K562 (cell line): ENCODE results near the gene SEC14L3. TPM values are rescaled to one million over a fixed set of nuclear protein-coding genes. Genes with fewer than 3 reads are reported as not detected.

ENCODE experiments used
- ATAC-seq: fragments of 200-7000 bp; cut with Tn5 transposase; 3 replicates; pipeline ENCODE4 v1.9.1; 2020; ENCODE audit warnings: moderate library complexity
- BruUV-seq: library from RNA; stranded (reverse); fragments of 400-500 nt; replicated peaks from 2 replicates; lab custom pipeline; 2021; lab: Mats Ljungman, UMichigan
- CTCF ChIA-PET: fragments of 300-600 bp; formaldehyde crosslinking; extraction: SDS; loops from one replicate; lab custom pipeline; 2021; ENCODE audit warnings: low intra/inter-chr PET ratio; lab: Yijun Ruan, JAX
- POLR2A ChIA-PET: fragments of 300-600, 350-650 bp; sonication (Branson Sonifier 250); formaldehyde crosslinking; extraction: SDS; loops from one replicate; lab custom pipeline; 2021; ENCODE audit warnings: antibody characterized with exemption, inconsistent platforms; lab: Yijun Ruan, JAX
- DNase-seq, 4 experiments: peaks; one replicate each; pipeline versions ENCODE4 v3.0.0 to v3.0.0-alpha.2; 2011 to 2018; ENCODE audit warnings: low spot score in 3 of 4, mixed read lengths in 3 of 4; ENCODE audit errors: extremely low read depth in 1 of 4
- FAIRE-seq: peaks from 2 replicates; lab custom pipeline; 2011; peaks lifted over from hg19 to GRCh38; lab: Jason Lieb, UNC
- H2AFZ ChIP-seq: 2 replicates; pipeline ENCODE4 v1.6.0; 2011; ENCODE audit warnings: low read depth, low read length, control low read depth, inconsistent platforms
- H3K27ac ChIP-seq: fragments of 200-600 bp; 3 replicates; pipeline ENCODE4 v1.8.0; 2011; ENCODE audit warnings: low read depth, mild to moderate bottlenecking, control low read depth, inconsistent platforms, low read length, moderate library complexity, mixed read lengths; ENCODE audit errors: extremely low read depth
- H3K27me3 ChIP-seq, 2 experiments: fragments of 300-600 bp in 1 of 2; 2 replicates in 1 of 2; 3 replicates in 1 of 2; pipeline versions ENCODE4 v1.6.0 to v1.8.0; 2011; ENCODE audit warnings: inconsistent platforms in 2 of 2, low read length in 2 of 2, mild to moderate bottlenecking in 1 of 2, mixed read lengths in 1 of 2, moderate library complexity in 1 of 2; ENCODE audit not compliant: control insufficient read depth in 2 of 2, insufficient read depth in 2 of 2
- H3K36me3 ChIP-seq: fragments of 300-600 bp; 3 replicates; pipeline ENCODE4 v1.8.0; 2011; ENCODE audit warnings: mild to moderate bottlenecking, low read length, inconsistent platforms; ENCODE audit not compliant: control insufficient read depth, insufficient read depth
- H3K4me1 ChIP-seq, 2 experiments: fragments of 200-600 bp in 1 of 2; replicated peaks in 1 of 2; 2 replicates in 1 of 2; 3 replicates in 1 of 2; pipeline versions ENCODE4 v1.5.1 to v1.8.0; 2011; ENCODE audit warnings: inconsistent platforms in 2 of 2, low read length in 2 of 2, mild to moderate bottlenecking in 1 of 2, mixed read lengths in 1 of 2, moderate library complexity in 1 of 2; ENCODE audit not compliant: control insufficient read depth in 2 of 2, insufficient read depth in 2 of 2
- H3K4me2 ChIP-seq: 2 replicates; pipeline ENCODE4 v1.6.1; 2011; ENCODE audit warnings: low read length, control low read depth, inconsistent platforms, mixed read lengths; ENCODE audit not compliant: insufficient read depth
- H3K4me3 ChIP-seq: fragments of 200-600 bp; sonication (generic), shearing (Covaris generic); 2 replicates; pipeline ENCODE4 v1.5.1; 2016; ENCODE audit warnings: control low read depth, inconsistent platforms
- H3K79me2 ChIP-seq: fragments of 200-600 bp; 3 replicates; pipeline ENCODE4 v1.8.0; 2011; ENCODE audit warnings: low read length, inconsistent platforms; ENCODE audit not compliant: control insufficient read depth, insufficient read depth
- H3K9ac ChIP-seq, 2 experiments: 2 replicates each; pipeline versions ENCODE4 v1.6.0 to v1.6.1; 2011; ENCODE audit warnings: low read depth in 2 of 2, low read length in 2 of 2, control low read depth in 1 of 2, inconsistent platforms in 1 of 2, mild to moderate bottlenecking in 1 of 2, mixed read lengths in 1 of 2; ENCODE audit not compliant: insufficient read depth in 1 of 2
- H3K9me1 ChIP-seq: one replicate; pipeline ENCODE4 v1.6.0; 2011; ENCODE audit warnings: inconsistent platforms, mild to moderate bottlenecking, low read length, moderate library complexity; ENCODE audit not compliant: control insufficient read depth, insufficient read depth
- H3K9me3 ChIP-seq: replicated peaks from 2 replicates; pipeline ENCODE4 v1.5.1; 2011; ENCODE audit warnings: low read depth, low read length, inconsistent platforms; ENCODE audit not compliant: control insufficient read depth, insufficient read depth
- H4K20me1 ChIP-seq: replicated peaks from 2 replicates; pipeline ENCODE4 v1.6.1; 2011; ENCODE audit warnings: low read length, inconsistent platforms, mixed read lengths; ENCODE audit not compliant: control insufficient read depth, insufficient read depth
- CHD4 ChIP-seq: fragments of 200-600 bp; sonication (generic); IDR thresholded peaks from 3 replicates; pipeline ENCODE4 v1.6.1; 2012; ENCODE audit warnings: low read depth, mild to moderate bottlenecking, mixed read lengths, low read length, inconsistent platforms; ENCODE audit not compliant: insufficient read depth, insufficient replicate concordance, poor library complexity, severe bottlenecking
- CUX1 ChIP-seq: fragments of 200-800 bp; sonication (Bioruptor generic); IDR thresholded peaks from 2 replicates; pipeline ENCODE4 v1.6.1; 2016; ENCODE audit warnings: missing genetic modification characterization, missing compliant biosample characterization
- NFIX ChIP-seq: fragments of 250-450 bp; sonication (Bioruptor Pico); IDR thresholded peaks from 2 replicates; pipeline ENCODE4 v1.4.0; 2020; ENCODE audit warnings: low read depth, mild to moderate bottlenecking, moderate library complexity
- RBM25 ChIP-seq: fragments of 200-400 bp; formaldehyde crosslinking; IDR thresholded peaks from 2 replicates; pipeline ENCODE4 v1.6.1; 2018; ENCODE audit warnings: low read length, low read depth, moderate library complexity; ENCODE audit not compliant: severe bottlenecking
- STAT5A ChIP-seq: IDR thresholded peaks from 2 replicates; pipeline ENCODE4 v1.6.1; 2012; ENCODE audit warnings: low read length, inconsistent platforms, borderline replicate concordance
- THRAP3 ChIP-seq: fragments of 450-650 bp; IDR thresholded peaks from 2 replicates; pipeline ENCODE4 v1.6.1; 2016; ENCODE audit warnings: mild to moderate bottlenecking, inconsistent platforms, borderline replicate concordance
- ZNF175 ChIP-seq: fragments of 200-800 bp; sonication (Bioruptor generic); IDR thresholded peaks from 2 replicates; pipeline ENCODE4 v1.6.1; 2016; ENCODE audit warnings: low read depth, mild to moderate bottlenecking, missing genetic modification characterization, missing compliant biosample characterization
- ZNF740 ChIP-seq, 3 experiments: fragments of 200-800 bp in 1 of 3; sonication (Bioruptor generic) in 1 of 3; sonication (generic) in 1 of 3; formaldehyde crosslinking in 1 of 3; IDR thresholded peaks; 2 replicates each; pipeline versions ENCODE4 v1.6.1 to v1.8.0; 2016 to 2022; ENCODE audit warnings: mild to moderate bottlenecking in 2 of 3, missing compliant biosample characterization in 2 of 3, missing genetic modification characterization in 2 of 3, missing genetic modification reagents in 1 of 3
- WGBS: fragments of 100-300 bp; shearing (Covaris generic); methylation state at CpG from one replicate; pipeline ENCODE4 v1.1.6; 2016; ENCODE audit warnings: low coverage, mixed read lengths; ENCODE audit not compliant: insufficient coverage; ENCODE audit errors: missing lambda C conversion rate; 5-methylcytosine and 5-hydroxymethylcytosine counted together
- in situ Hi-C: fragments of 300-500 bp; cut with MboI; formaldehyde crosslinking; loops from 4 replicates; pipeline ENCODE4 v1.15.0; 2018; ENCODE audit warnings: inconsistent platforms, mixed read lengths
- intact Hi-C: fragments of 100-400 bp; cut with micrococcal nuclease; formaldehyde crosslinking; loops from 2 replicates; pipeline ENCODE4 v1.14.2; 2022
- polyA plus RNA-seq, 8 experiments: library from polyadenylated mRNA; depleted of rRNA in 4 of 8; stranded (reverse) in 5 of 8; unstranded in 3 of 8; fragments of >200 nt; fragmentation: Nextera tagmentation in 2 of 8; fragmentation: Illumina TruSeq in 1 of 8; extraction: Ambion mirVana in 2 of 8; extraction: Trizol in 1 of 8; gene quantifications; 2 replicates each; pipeline versions ENCODE4 v1.2.1 to v1.2.3, GENCODE V29; 2011 to 2014; ENCODE audit warnings: inconsistent platforms in 1 of 8, missing spikeins in 1 of 8
- total RNA-seq, 7 experiments: library from RNA; depleted of rRNA in 6 of 7; stranded (reverse); fragments of >200 nt in 6 of 7; fragmentation: Illumina TruSeq in 2 of 7; extraction: Trizol in 2 of 7; gene quantifications; 2 replicates each; pipeline versions ENCODE4 v1.2.1 to v1.2.3, GENCODE V29; 2011 to 2021; ENCODE audit warnings: low replicate concordance in 1 of 7
- TF ChIP-seq, protein P1 (sequence below), 2 experiments: fragments of 450-650 bp in 1 of 2; IDR thresholded peaks; 2 replicates each; pipeline ENCODE4 v1.6.1; 2011 to 2017; ENCODE audit warnings: low read depth in 2 of 2, antibody characterized with exemption in 1 of 2, borderline replicate concordance in 1 of 2, low read length in 1 of 2, mild to moderate bottlenecking in 1 of 2, mixed read lengths in 1 of 2; ENCODE audit not compliant: control insufficient read depth in 1 of 2

SEC14L3 gene
- total and polyA plus RNA-seq, 9 of the 15 experiments (the other 6 are each of a cell fraction or from before 2014, with no cell fraction given), result not detected

GRCh38 chr22:30514252-30514651, 42.4 kb upstream of the SEC14L3 start:
- H3K9me1 ChIP-seq, result no peaks in the 10 kb centered on the region
- no peak overlapping the region for H2AFZ ChIP-seq
- TF ChIP-seq NFIX (no peak), RBM25 (no peak), ZNF175 (CRISPR knock-in tag) (no peak), CUX1 (CRISPR knock-in tag) (no peak), STAT5A (no peak), ZNF740 (CRISPR knock-in tag; IDR thresholded peaks at IDR 0.05) (no peak), ZNF740 (tag; IDR thresholded peaks at IDR 0.05) (no peak), CHD4 (no peak), THRAP3 (no peak)
- TF ChIP-seq, protein P1, sequence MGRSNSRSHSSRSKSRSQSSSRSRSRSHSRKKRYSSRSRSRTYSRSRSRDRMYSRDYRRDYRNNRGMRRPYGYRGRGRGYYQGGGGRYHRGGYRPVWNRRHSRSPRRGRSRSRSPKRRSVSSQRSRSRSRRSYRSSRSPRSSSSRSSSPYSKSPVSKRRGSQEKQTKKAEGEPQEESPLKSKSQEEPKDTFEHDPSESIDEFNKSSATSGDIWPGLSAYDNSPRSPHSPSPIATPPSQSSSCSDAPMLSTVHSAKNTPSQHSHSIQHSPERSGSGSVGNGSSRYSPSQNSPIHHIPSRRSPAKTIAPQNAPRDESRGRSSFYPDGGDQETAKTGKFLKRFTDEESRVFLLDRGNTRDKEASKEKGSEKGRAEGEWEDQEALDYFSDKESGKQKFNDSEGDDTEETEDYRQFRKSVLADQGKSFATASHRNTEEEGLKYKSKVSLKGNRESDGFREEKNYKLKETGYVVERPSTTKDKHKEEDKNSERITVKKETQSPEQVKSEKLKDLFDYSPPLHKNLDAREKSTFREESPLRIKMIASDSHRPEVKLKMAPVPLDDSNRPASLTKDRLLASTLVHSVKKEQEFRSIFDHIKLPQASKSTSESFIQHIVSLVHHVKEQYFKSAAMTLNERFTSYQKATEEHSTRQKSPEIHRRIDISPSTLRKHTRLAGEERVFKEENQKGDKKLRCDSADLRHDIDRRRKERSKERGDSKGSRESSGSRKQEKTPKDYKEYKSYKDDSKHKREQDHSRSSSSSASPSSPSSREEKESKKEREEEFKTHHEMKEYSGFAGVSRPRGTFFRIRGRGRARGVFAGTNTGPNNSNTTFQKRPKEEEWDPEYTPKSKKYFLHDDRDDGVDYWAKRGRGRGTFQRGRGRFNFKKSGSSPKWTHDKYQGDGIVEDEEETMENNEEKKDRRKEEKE (IDR thresholded peaks at IDR 0.05; ENCODE audit: borderline replicate concordance in 1 of 2, control insufficient read depth in 1 of 2, low read depth in 2 of 2, low read length in 1 of 2), result no peak

More at GRCh38 chr22:30514252-30514651, 42.4 kb upstream of the SEC14L3 start:
- WGBS, result 39% methylated on average over 2 of the region's 4 CpGs
- POLR2A ChIA-PET, result no interaction called here
- H3K36me3 ChIP-seq, result no peaks in the 10 kb centered on the region
- no peak overlapping the region for H3K27ac ChIP-seq
- in situ Hi-C loops (no loop called here), intact Hi-C loops (no loop called here)
- H3K79me2 ChIP-seq, result no peaks in the 10 kb centered on the region
- H3K4me1 ChIP-seq, result no peaks in the 10 kb centered on the region; a peak in 2 of 5 replicates
- H3K9me3 ChIP-seq, result no peaks in the 10 kb centered on the region
- FAIRE-seq (no peak), ATAC-seq (no peak), DNase-seq (no peak)
- no peaks in the 10 kb centered on the region for H3K27me3 ChIP-seq
- no peak overlapping the region for H3K4me3 ChIP-seq
- H3K9ac ChIP-seq, result no peak overlapping the region
- no TSS peak for BruUV-seq
- CTCF ChIA-PET, result no interaction called here
- no peak overlapping the region for H3K4me2 ChIP-seq
- H4K20me1 ChIP-seq, result no peaks in the 10 kb centered on the region
